Esophagus (tissue), 2 donors: ENCODE results near the gene CNIH2. TPM values are rescaled to one million over a fixed set of nuclear protein-coding genes. Genes with fewer than 3 reads are reported as not detected.

Experiments
- H3K27ac ChIP-seq, 2 donors: one replicate each; pipeline ENCODE4 v1.5.1; 2013; ENCODE audit warnings: low read depth in 2 of 2, mild to moderate bottlenecking in 2 of 2, inconsistent platforms in 1 of 2, low read length in 1 of 2, moderate library complexity in 1 of 2
- H3K27me3 ChIP-seq, 2 donors: one replicate each; pipeline ENCODE4 v1.6.1; 2013; ENCODE audit warnings: low read length in 2 of 2, control low read depth in 1 of 2, mild to moderate bottlenecking in 1 of 2; ENCODE audit not compliant: insufficient read depth in 2 of 2, control insufficient read depth in 1 of 2
- H3K36me3 ChIP-seq, 2 donors: one replicate each; pipeline ENCODE4 v1.6.1; 2013; ENCODE audit warnings: low read length in 1 of 2; ENCODE audit not compliant: control insufficient read depth in 2 of 2, insufficient read depth in 2 of 2
- H3K4me1 ChIP-seq, 2 donors: one replicate each; pipeline ENCODE4 v1.6.1; 2013; ENCODE audit warnings: low read length in 1 of 2; ENCODE audit not compliant: control insufficient read depth in 2 of 2, insufficient read depth in 2 of 2
- H3K4me3 ChIP-seq, 2 donors: one replicate each; pipeline ENCODE4 v1.5.1; 2013; ENCODE audit warnings: low read length in 2 of 2, mild to moderate bottlenecking in 2 of 2, low read depth in 1 of 2, moderate library complexity in 1 of 2
- H3K9me3 ChIP-seq, 2 donors: one replicate each; pipeline ENCODE4 v1.6.1; 2013; ENCODE audit warnings: mild to moderate bottlenecking in 2 of 2, low read depth in 1 of 2, low read length in 1 of 2, moderate library complexity in 1 of 2; ENCODE audit not compliant: control insufficient read depth in 2 of 2, insufficient read depth in 1 of 2
- WGBS, 2 donors: extraction: QIAGEN DNeasy Blood & Tissue Kit; methylation state at CpG; one replicate each; pipeline ENCODE4 v1.1.7; 2013; 5-methylcytosine and 5-hydroxymethylcytosine counted together
- polyA plus RNA-seq, 2 donors: library from polyadenylated mRNA; stranded (reverse); fragments of 200-250 nt; gene quantifications; one replicate each; pipeline ENCODE4 v1.2.3, GENCODE V29; 2013
- donor health status: healthy with polysubstance abuse.
- donor health status: Bipolar disorder and iron deficiency.

CNIH2 gene
- polyA plus RNA-seq, 2 donors: 0.62 to 0.77 TPM

DNA sequence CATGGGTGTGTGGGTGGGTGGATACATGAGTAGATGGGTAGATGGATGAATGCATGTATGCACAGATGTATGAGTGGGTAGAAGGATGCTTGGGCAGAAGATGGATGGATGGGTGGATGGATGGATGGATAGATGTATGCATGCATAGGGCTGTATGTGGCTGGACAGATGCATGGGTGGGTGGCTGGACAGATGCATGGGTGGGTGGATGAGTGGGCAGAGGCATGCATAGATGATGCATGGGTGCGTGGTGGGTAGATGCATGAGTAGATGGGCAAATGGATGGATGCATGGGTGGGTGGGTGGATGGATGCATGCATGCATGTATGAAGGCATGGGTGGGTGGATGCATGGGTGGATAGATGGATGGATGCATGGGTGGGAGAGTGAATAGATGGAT lies 45.7 kb downstream of the CNIH2 start:
- no peak overlapping the region for H3K27ac ChIP-seq
- H3K4me3 ChIP-seq: no peak overlapping the region
- H3K4me1 ChIP-seq: peaks cover 0 to 13% of the 10 kb centered on the region in 2 donors
- H3K27me3 ChIP-seq: no peaks in the 10 kb centered on the region
- 98 to 100% methylated on average over 1 of the region's 1 CpG for WGBS, 2 donors
- H3K36me3 ChIP-seq: no peaks in the 10 kb centered on the region
- H3K9me3 ChIP-seq: no peaks in the 10 kb centered on the region

- Histone ChIP-seq H3K27me3 (no peaks in the 10 kb centered on the region), H3K27ac (no peak overlapping the region), H3K9me3 (no peaks in the 10 kb centered on the region), H3K36me3 (no peaks in the 10 kb centered on the region), H3K4me3 (no peak overlapping the region), H3K4me1 (peaks cover 0 to 13% of the 10 kb centered on the region in 2 donors)
- 65% methylated on average over 10 of the region's 10 CpGs for WGBS, 2 donors
Measured at GRCh38 chr11:66324664-66325063, 46.7 kb downstream of the CNIH2 start.

DNA sequence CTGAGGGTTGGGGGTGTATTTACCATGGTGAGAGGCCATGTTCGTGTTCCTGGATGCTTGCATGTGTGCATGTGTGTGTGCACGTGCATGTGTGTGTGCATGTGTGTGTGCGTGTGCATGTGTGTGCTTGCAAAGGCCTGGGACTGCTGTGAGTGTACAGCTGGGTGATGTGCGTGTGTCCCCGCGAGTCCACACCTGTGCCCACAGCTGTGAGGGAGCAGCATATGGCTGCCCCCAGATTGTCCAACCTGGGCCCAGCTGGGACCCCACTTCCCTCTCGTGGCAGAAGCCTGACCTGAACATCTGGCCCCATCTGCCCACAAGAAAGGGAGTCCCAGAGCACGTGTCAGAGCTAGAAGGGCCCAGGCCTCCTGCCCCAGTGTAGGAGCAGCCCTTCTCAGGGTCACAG lies 47.3 kb downstream of the CNIH2 start:
- WGBS, 2 donors: 74% methylated on average over 8 of the region's 8 CpGs
- Histone ChIP-seq H3K36me3 (no peaks in the 10 kb centered on the region), H3K4me1 (peaks cover 0 to 13% of the 10 kb centered on the region in 2 donors), H3K27ac (no peak overlapping the region), H3K27me3 (no peaks in the 10 kb centered on the region), H3K4me3 (no peak overlapping the region), H3K9me3 (no peaks in the 10 kb centered on the region)

- peaks cover 0 to 13% of the 10 kb centered on the region in 2 donors for H3K4me1 ChIP-seq
- no peaks in the 10 kb centered on the region for H3K36me3 ChIP-seq
- peak overlapping the region; percentile 40 to 62 for H3K27ac ChIP-seq
- no peaks in the 10 kb centered on the region for H3K9me3 ChIP-seq
- no peaks in the 10 kb centered on the region for H3K27me3 ChIP-seq
- no peak overlapping the region for H3K4me3 ChIP-seq
- 43 to 58% methylated on average over 14 to 21 of the region's 21 CpGs for WGBS, 2 donors
Measured at GRCh38 chr11:66326261-66327111, 48.5 kb downstream of the CNIH2 start.

GRCh38 chr11:66327171-66328030 lies 49.4 kb downstream of the CNIH2 start:
- H3K36me3 ChIP-seq: peaks cover 0 to 5% of the 10 kb centered on the region in 2 donors
- peaks cover 2 to 13% of the 10 kb centered on the region in 2 donors for H3K4me1 ChIP-seq
- no peaks in the 10 kb centered on the region for H3K9me3 ChIP-seq
- 77 to 78% methylated on average over 10 of the region's 10 CpGs for WGBS, 2 donors
- H3K4me3 ChIP-seq: peak overlapping the region in 1 of 2 donors; percentile 8
- H3K27me3 ChIP-seq: no peaks in the 10 kb centered on the region
- H3K27ac ChIP-seq: peak overlapping the region; percentile 40 to 59

DNA sequence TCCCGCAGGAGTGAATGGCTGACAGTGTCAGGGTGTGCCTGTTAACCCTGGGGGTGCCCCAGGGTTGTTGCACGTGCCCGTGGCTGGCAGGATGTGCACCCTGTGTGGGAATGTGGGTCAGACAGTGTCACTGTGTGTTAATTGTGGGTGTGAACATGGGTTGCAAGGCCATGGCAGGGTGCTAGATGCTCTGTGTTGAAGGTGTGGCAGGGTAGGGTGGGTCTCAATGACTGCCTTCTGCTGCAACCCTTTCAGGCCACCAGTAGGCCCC lies 50.0 kb downstream of the CNIH2 start:
- 49 to 55% methylated on average over 3 of the region's 3 CpGs for WGBS, 2 donors
- Histone ChIP-seq H3K27me3 (no peaks in the 10 kb centered on the region), H3K4me1 (peaks cover 3 to 13% of the 10 kb centered on the region in 2 donors), H3K9me3 (no peaks in the 10 kb centered on the region), H3K4me3 (no peak overlapping the region), H3K36me3 (peaks cover 0 to 7% of the 10 kb centered on the region in 2 donors), H3K27ac (peak overlapping the region in 1 of 2 donors; percentile 30)

DNA sequence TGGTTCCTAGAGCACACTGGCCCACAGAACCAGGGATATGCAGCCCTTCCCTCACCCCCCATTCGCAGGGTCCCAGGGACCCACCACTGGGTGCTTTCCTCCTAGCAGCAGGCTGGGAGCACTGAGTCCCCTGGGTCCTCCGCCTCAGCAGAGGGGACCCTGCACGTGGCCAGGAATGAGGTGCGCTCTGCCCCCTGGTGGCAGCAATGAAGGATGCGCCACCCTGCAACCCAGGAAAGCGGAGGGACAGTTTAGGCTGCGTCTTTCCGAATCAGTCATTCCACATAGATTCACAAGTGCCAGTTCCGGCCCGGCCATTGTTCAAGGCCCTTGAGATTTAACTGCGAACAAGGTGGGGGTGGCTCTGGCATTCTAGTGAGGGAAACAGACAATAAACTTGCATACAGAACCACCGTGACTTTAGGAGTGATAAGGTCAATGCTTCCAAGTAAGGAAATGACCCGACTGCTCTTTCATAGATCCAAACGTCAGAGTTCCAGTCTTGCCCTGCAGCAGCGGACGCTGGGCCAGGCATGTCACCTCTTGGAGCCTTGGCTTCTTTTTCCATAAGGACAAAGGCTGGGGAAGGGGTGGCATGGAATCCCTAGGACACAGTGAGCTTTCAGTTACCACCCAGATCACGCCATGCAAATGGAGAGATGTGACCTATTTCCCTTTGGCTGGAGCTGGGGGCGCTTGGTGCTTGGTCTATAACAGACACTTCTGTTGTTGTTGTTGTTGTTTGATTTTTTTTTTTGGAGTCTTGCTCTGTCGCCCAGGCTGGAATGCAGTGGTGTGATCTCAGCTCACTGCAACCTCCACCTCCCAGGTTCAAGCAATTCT lies 50.5 kb downstream of the CNIH2 start:
- H3K4me3 ChIP-seq: no peak overlapping the region

DNA sequence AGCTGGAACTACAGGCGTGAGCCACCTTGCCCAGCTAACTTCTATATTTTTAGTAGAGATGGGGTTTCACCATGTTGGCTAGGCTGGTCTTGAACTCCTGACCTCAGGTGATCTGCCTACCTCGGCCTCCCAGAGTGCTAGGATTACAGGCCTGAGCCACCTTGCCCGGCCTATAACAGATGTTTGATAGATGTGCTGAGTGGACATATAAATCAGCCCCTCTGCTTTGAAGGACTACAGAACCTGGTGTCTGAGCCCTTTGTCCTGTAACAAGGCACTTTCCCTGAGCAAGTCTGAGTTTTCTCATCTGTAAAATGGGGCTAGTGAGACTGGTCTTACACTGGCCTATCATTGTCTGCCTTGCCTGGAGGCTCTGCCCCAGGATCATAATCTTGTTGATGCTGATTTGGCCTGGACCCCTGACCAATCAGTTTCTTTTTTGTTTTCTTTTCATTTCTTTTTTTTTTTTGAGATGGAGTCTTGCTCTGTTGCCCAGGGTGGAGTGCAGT lies 51.2 kb downstream of the CNIH2 start:
- no peak overlapping the region for H3K27ac ChIP-seq
- H3K9me3 ChIP-seq: no peaks in the 10 kb centered on the region
- peaks cover 0 to 15% of the 10 kb centered on the region in 2 donors for H3K36me3 ChIP-seq
- 87 to 90% methylated on average over 3 of the region's 3 CpGs for WGBS, 2 donors
- peaks cover 3 to 18% of the 10 kb centered on the region in 2 donors for H3K4me1 ChIP-seq
- H3K4me3 ChIP-seq: no peak overlapping the region
- no peaks in the 10 kb centered on the region for H3K27me3 ChIP-seq

More for the DNA sequence above, 50.5 kb downstream of the CNIH2 start:
- peaks cover 3 to 13% of the 10 kb centered on the region in 2 donors for H3K4me1 ChIP-seq
- 12 to 13% methylated on average over 19 of the region's 19 CpGs for WGBS, 2 donors
- peaks cover 0 to 12% of the 10 kb centered on the region in 2 donors for H3K36me3 ChIP-seq
- H3K27me3 ChIP-seq: no peaks in the 10 kb centered on the region
- H3K9me3 ChIP-seq: no peaks in the 10 kb centered on the region
- peak overlapping the region in 1 of 2 donors; percentile 30 for H3K27ac ChIP-seq

GRCh38 chr11:66330931-66331330 lies 53.0 kb downstream of the CNIH2 start:
- no peaks in the 10 kb centered on the region for H3K27me3 ChIP-seq
- H3K4me1 ChIP-seq: peaks cover 5 to 28% of the 10 kb centered on the region in 2 donors
- no peaks in the 10 kb centered on the region for H3K9me3 ChIP-seq
- WGBS, 2 donors: 67% methylated on average over 9 to 10 of the region's 10 CpGs
- no peak overlapping the region for H3K27ac ChIP-seq
- no peak overlapping the region for H3K4me3 ChIP-seq
- H3K36me3 ChIP-seq: peaks cover 0 to 20% of the 10 kb centered on the region in 2 donors
